ENCODE data around the gene TOB1. TPM values are rescaled to one million over a fixed set of nuclear protein-coding genes. Genes with fewer than 3 reads are reported as not detected.

Gene TOB1
- total RNA-seq, 1 experiment from 2014 or later, result 31.6 TPM

GRCh38 chr17:50832864-50833381, 33.2 kb downstream of the TOB1 start:
- Mint-ChIP-seq H3K36me3 (ENCODE audit: insufficient read depth in 1 of 3, low read depth in 3 of 3) (no peaks in the 10 kb centered on the region; a peak in 2 of 7 replicates), H3K9me3 (no peaks in the 10 kb centered on the region), H3K4me3 (no peak overlapping the region), H3K27me3 (ENCODE audit: low read depth) (no peaks in the 10 kb centered on the region; the same call in none of the 2 replicates), H3K4me1 (peaks cover 55 to 85% of the 10 kb centered on the region in 2 experiments), H3K27ac (peak overlapping the region in 1 of 3 experiments; percentile 70; a peak in 1 of 7 replicates)
- Histone ChIP-seq H3T11ph (ENCODE audit: low read length) (no peak overlapping the region), H2BK5ac (ENCODE audit: insufficient read length, low read length) (no peak overlapping the region), H4K91ac (ENCODE audit: insufficient read length, low read depth, low read length) (no peak overlapping the region), H3K79me2 (ENCODE audit: insufficient read depth, low read length) (no peaks in the 10 kb centered on the region), H3K9me3 (ENCODE audit: control insufficient read depth, low read depth, low read length) (no peaks in the 10 kb centered on the region), H3K9ac (ENCODE audit: extremely low read depth, insufficient read length, low read length) (no peak overlapping the region), H3K4me2 (ENCODE audit: insufficient read depth, insufficient read length, low read length) (no peak overlapping the region), H3K79me1 (ENCODE audit: insufficient read depth, low read depth, low read length, poor library complexity, severe bottlenecking) (no peaks in the 10 kb centered on the region), H3K27ac (ENCODE audit: insufficient read length, low read depth, low read length) (no peak overlapping the region), H4K8ac (replicated peaks; ENCODE audit: insufficient read length, low read depth, low read length) (no peak overlapping the region), H4K20me1 (ENCODE audit: control insufficient read depth, insufficient read depth, insufficient read length) (no peaks in the 10 kb centered on the region), H2AFZ (ENCODE audit: low read length) (no peak overlapping the region), H3K4me1 (ENCODE audit: insufficient read depth, low read length) (peaks cover 8% of the 10 kb centered on the region; the same call in 1 of the 2 replicates), H3K23me2 (ENCODE audit: insufficient read length, low read depth, low read length, poor library complexity, severe bottlenecking) (peaks cover 3% of the 10 kb centered on the region), H2BK120ac (ENCODE audit: low read depth, low read length, poor library complexity, severe bottlenecking) (no peak overlapping the region), H3K18ac (ENCODE audit: insufficient read length, low read depth, low read length) (no peak overlapping the region), H3K27me3 (ENCODE audit: insufficient read depth, low read length) (no peaks in the 10 kb centered on the region), H3K4ac (ENCODE audit: low read depth, low read length) (no peak overlapping the region), H3K14ac (ENCODE audit: insufficient read depth, low read length) (no peak overlapping the region), H4K5ac (ENCODE audit: insufficient read length, low read depth, low read length) (no peak overlapping the region), H2BK12ac (ENCODE audit: insufficient read length, low read depth, low read length) (no peak overlapping the region), H2AK5ac (ENCODE audit: insufficient read length, low read length) (no peak overlapping the region), H3K23ac (ENCODE audit: insufficient read length, low read depth, low read length) (no peak overlapping the region), H2BK20ac (ENCODE audit: low read depth, low read length, poor library complexity, severe bottlenecking) (no peak overlapping the region), H2BK15ac (ENCODE audit: low read depth, low read length) (no peak overlapping the region), H3K56ac (ENCODE audit: insufficient read length, low read depth, low read length) (no peak overlapping the region)
- DNase-seq, result peak; percentile 25
- no CpG with 5 or more reads among the region's 13 CpGs for WGBS (ENCODE audit: extremely low coverage, insufficient read length, low lambda C conversion rate)
- no peak for TF ChIP-seq CTCF (conservative IDR thresholded peaks at IDR 0.05)

Data from H9 (cell line).